Effector CD8-positive, alpha-beta T cell (primary cell): ENCODE measurements around the gene FAM83C.
"Not testable (repeated sequence)": the region's sequence is repeated elsewhere in the genome, so short reads cannot be mapped to it uniquely, and the experiment has no call there.

ENCODE experiments used
- DNase-seq: peaks from one replicate; lab custom pipeline; 2025; lab: John Stamatoyannopoulos, UW

FAM83C gene

GRCh38 chr20:35263532-35264341 lies 28.5 kb downstream of the FAM83C start:
- no peak for DNase-seq

GRCh38 chr20:35262731-35263531 lies 29.3 kb downstream of the FAM83C start:
- DNase-seq: not testable (repeated sequence)

- not testable (repeated sequence) for DNase-seq
Measured at GRCh38 chr20:35262321-35262720, 29.9 kb downstream of the FAM83C start.

- no peak for DNase-seq
Measured at GRCh38 chr20:35260426-35260825, 31.8 kb downstream of the FAM83C start.

- no peak for DNase-seq
Measured at GRCh38 chr20:35257175-35257909, 34.9 kb downstream of the FAM83C start.

- DNase-seq: no peak
Measured at GRCh38 chr20:35254448-35254999, 37.7 kb downstream of the FAM83C start.

GRCh38 chr20:35253010-35253409 lies 39.2 kb downstream of the FAM83C start:
- DNase-seq: no peak

- not testable (repeated sequence) for DNase-seq
Measured at GRCh38 chr20:35252598-35252997, 39.6 kb downstream of the FAM83C start.

GRCh38 chr20:35252037-35252461 lies 40.2 kb downstream of the FAM83C start:
- no peak for DNase-seq

GRCh38 chr20:35251613-35251940 lies 40.6 kb downstream of the FAM83C start:
- no peak for DNase-seq

- no peak for DNase-seq
Measured at GRCh38 chr20:35248641-35249475, 43.4 kb downstream of the FAM83C start.

- DNase-seq: no peak
Measured at GRCh38 chr20:35246723-35247122, 45.5 kb downstream of the FAM83C start.

- no peak for DNase-seq
Measured at GRCh38 chr20:35243986-35244385, 48.2 kb downstream of the FAM83C start.

GRCh38 chr20:35243317-35243716 lies 48.9 kb downstream of the FAM83C start:
- no peak for DNase-seq

GRCh38 chr20:35240811-35241293 lies 51.4 kb downstream of the FAM83C start:
- no peak for DNase-seq

- no peak for DNase-seq
Measured at GRCh38 chr20:35240083-35240810, 52.0 kb downstream of the FAM83C start.

GRCh38 chr20:35238735-35239134 lies 53.5 kb downstream of the FAM83C start:
- DNase-seq: no peak

- no peak for DNase-seq
Measured at GRCh38 chr20:35238170-35238569, 54.1 kb downstream of the FAM83C start.

- DNase-seq: no peak
Measured at GRCh38 chr20:35237486-35237885, 54.7 kb downstream of the FAM83C start.

- no peak for DNase-seq
Measured at GRCh38 chr20:35235881-35236280, 56.3 kb downstream of the FAM83C start.
